GM19043 (cell line): ENCODE data around the gene KLHL35.

ENCODE experiments used
- ATAC-seq: cut with Tn5 transposase; IDR thresholded peaks from one replicate; pipeline ENCODE4 v1.9.1; 2021; ENCODE audit warnings: low read depth; ENCODE audit not compliant: unreplicated experiment

KLHL35 gene, protein sequence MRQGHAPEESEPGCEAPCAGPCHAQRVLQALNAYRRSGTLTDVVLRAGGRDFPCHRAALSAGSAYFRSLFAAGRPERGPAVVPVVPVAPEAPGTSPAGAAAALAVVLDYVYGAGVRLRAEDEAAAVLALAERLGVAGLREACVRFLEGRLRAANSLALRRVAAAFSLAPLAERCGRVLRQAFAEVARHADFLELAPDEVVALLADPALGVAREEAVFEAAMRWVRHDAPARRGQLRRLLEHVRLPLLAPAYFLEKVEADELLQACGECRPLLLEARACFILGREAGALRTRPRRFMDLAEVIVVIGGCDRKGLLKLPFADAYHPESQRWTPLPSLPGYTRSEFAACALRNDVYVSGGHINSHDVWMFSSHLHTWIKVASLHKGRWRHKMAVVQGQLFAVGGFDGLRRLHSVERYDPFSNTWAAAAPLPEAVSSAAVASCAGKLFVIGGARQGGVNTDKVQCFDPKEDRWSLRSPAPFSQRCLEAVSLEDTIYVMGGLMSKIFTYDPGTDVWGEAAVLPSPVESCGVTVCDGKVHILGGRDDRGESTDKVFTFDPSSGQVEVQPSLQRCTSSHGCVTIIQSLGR

DNA sequence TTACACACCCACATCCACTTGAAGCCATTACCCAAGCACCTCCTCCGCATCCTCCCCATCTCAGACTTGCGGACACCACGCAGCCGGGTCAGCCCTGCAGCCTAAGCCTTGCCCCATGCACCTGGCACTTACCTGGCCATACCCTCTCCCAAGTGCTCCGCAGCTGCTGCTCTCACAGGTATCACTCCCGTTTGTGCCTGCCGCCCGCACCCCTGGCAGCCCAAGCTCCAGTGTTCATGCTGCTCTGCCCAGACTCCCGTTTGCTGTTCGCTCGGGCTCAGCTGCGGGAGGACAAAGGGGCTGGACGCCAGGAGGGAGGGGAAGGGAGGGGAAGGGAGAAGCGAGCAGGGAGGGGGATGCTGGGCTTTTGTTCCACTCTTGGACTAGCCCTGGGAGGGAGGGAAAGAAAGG lies at the start of gene KLHL35:
TSS of gene KLHL35 (minus strand) at position 293 of the 411 bp plus-strand sequence. CDS start 2,574 bp downstream, outside the sequence.
- ATAC-seq = no peak

DNA sequence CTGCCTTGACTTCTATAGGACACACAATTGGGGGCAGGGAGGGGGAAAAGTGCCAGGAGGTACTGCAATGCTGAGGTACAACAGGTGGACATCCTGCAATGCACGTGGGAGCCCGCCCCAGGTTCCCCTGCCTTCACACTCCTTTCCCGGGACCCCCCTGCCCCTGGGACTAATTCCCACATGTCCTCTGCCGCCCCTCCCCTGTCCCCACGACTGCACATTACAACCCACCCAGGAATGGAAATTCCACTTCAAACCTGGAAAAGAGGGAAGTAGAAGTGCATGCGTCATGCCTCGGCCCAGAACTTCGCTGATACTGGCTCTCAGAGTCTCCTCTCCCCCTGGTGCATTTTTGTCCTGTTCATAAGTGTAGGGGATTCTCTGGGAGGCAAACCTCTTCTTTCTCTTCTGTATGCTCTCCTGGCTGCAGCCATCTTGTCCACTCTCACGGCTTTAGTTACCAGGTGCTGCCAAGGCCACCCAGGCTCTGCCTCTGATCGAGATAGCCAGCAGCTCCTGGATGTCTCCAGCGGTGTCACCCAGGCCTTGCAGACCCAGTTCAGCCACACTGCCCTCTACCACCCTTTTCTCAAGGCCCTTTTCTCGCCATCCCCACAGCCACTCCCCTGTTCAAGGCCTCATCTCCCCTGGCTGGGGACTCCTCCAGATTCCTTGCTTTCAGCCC lies 49.1 kb upstream of the KLHL35 start:
- ATAC-seq = no peak

DNA sequence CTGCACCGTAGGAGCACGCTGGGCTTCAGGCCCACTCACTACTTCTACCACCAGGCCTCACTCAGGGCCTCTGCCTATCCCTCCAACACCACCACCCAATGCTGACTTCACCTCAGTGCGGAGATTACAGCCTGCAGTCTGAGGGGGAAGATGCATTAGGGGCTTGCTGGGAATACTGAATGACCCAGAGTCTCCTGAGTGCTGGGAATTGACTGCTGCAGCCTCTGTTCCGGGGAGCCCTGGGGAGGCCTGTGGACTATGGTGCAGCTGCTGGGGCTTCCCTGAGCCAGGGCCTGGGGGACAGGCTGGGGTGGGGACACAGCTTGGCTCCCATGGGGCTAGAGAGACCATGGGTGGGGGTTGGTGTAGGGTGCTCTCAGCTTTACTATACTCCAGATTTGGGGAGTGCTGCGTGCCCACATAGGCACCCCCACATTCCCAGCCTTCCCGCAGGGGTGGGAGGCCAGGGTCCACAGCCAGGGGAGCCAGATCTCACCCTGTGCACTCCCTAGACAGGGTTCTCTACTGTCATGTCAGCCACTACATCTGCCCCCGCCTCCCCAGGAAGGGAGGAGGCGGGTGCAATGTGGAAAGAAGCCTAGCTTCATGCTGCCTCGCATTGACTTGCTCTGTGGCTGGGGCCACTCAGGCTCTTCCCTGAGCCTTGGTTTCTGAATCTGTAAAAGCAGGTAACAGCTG lies 48.4 kb upstream of the KLHL35 start:
- no peak for ATAC-seq

DNA sequence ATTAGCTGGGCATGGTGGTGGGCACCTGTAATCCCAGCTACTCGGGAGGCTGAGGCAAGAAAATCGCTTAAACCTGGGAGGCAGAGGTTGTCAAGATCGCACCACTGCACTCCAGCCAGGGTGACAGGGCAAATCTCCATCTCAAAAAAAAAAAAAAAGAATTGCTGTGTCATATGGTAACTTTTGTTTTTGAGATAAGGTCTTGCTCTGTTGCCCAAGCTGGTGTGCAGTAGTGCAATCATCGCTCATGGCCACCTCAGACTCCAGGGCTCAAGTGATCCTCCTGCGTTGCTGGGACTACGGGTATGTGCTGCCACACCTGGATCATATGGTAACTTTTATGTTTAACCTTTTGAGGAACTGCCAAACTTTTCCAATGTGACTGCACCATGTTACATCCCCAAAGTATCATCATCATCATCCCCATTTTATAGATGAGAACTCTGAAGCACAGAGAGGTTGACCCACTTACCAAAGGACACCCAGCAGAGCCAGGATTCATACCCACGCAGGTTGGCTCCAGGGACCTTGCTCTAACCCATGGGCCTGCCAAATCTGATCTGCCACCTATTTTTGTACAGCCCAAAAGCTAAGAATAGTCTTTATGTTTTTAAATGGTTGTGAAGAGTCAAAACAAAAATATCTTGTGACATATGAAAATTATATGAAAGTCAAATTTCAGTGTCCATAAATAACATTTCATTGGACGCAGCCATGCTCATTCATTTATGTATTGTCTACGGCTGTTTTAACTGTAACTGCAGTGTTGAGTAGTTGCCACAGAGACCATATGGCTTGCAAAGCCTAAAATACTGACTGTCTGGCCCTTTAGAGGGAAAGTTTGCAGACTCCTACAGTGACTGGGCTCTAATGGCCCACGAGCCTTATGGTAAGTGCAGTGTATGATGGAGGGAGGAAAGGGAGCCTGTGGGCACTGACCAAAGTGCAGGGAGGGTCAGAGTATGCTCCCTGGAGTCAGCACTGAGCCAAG lies 47.5 kb upstream of the KLHL35 start:
- ATAC-seq = no peak

DNA sequence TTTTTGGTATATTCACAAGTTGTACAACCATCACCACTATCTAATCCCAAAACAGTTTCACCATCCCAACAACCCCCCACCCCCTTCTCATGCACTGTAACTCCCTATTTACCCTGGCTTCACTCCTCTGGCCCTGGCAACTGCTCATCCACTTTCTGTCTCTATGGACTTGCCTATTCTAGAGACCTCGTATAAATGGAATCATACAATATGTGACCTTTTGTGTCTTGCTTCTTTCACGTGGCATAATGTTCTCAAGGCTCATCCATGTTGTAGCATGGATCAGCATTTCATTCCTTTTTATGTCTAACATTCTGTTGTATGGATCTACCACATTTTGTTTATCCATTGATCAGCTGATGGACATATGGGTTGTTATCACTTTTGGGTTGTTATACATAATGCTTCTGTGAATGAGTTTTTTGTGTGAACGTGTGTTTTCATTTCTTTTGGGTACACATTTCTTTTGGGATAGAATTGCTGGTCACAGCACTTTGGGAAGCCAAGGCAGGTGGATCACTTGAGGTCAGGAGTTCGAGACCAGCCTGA lies 46.7 kb upstream of the KLHL35 start:
- ATAC-seq = no peak

DNA sequence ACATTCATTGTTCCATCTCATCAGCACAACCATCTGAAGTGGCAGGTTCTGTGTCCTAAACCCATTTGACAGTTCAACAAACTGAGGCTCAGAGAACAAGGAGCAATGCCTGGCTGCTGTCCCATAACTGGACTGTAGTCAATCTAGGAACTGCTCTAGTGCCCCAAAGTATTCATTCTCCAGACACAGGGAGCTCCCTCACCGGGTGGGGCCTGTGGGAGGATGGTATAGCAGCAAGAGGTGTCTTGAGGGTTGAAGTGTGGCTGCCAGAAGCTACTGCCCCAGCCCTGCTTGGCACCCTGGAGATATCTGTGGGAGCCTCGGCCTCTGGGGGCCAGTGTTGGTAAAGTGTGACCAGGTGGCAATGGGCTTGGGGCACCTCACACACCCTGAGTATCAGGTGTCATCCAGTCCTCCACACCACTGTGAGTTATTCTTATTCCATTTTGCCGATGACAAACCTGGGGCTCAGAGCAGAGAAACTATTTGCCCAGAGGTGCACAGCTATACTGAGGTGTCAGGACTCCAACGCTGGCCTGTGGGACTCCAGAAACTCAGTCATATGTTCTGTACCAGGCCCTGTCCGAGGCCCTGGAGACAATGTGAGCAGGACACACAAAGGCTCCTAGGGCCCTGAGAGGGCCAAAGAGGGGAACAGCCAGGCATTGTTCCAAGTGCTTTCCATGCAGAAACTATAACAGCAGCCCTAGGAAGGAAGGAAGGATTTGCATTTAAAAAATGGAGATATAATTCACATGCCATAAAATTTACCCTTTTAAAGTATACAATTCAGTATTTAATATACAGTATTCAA lies 46.0 kb upstream of the KLHL35 start:
- no peak for ATAC-seq

DNA sequence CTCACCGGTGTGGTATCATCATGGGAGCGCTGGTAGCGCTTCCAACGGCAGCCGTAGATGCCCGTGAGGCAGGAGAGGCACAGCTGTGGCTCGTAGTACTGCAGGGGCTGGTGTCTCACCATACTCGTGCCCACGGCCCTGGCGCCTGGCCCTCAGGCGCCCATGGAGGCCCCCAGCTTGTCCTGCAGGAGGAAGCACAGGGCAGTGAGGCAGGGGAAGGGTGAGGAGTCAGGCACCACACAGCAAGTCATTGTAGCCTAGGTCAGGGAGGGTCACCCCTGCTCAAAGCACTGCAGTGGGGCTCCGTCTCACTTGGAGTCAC lies 44.6 kb upstream of the KLHL35 start:
- no peak for ATAC-seq

DNA sequence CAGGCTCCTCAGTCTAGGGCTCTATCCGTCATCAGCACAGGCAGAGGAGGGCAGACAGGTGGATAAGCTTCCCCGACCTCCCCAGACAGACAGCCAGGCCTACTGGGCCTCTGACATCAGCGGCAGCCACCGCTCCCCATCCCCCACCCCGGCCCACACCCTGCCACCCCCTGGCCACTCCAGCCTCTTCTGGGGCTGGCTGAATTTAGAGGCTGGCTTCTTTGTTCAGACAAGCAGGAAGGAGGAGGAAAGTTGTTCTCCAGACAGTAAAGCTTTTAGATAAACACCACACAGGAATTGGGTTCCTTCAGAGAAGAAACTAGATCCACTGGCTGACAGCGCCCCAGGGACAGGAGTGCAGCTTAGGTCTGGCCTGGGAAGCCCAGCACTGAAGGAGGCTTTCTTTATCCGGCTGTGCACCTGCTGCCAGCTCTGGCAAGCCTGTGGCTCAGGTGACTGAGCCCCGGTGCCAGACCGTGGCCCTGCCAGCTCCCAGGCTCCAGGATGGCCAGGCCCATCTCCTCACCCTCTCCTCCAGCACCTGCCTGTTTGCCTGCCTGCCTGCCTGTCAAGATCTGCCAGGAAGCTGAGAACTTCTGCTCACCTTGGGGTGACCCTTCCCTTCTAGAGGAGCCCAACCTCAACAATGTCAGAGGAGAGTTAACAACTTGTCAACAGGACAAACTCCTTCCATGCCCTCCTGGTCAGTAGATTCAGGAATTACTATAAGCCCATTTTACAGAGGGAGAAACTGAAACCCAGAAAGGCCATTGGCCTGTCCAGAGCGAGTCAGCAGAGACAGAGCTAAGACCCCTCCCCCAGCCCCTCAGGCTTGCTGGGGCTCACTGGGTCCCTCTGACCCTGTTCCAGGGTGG lies 44.0 kb upstream of the KLHL35 start:
- no peak for ATAC-seq

DNA sequence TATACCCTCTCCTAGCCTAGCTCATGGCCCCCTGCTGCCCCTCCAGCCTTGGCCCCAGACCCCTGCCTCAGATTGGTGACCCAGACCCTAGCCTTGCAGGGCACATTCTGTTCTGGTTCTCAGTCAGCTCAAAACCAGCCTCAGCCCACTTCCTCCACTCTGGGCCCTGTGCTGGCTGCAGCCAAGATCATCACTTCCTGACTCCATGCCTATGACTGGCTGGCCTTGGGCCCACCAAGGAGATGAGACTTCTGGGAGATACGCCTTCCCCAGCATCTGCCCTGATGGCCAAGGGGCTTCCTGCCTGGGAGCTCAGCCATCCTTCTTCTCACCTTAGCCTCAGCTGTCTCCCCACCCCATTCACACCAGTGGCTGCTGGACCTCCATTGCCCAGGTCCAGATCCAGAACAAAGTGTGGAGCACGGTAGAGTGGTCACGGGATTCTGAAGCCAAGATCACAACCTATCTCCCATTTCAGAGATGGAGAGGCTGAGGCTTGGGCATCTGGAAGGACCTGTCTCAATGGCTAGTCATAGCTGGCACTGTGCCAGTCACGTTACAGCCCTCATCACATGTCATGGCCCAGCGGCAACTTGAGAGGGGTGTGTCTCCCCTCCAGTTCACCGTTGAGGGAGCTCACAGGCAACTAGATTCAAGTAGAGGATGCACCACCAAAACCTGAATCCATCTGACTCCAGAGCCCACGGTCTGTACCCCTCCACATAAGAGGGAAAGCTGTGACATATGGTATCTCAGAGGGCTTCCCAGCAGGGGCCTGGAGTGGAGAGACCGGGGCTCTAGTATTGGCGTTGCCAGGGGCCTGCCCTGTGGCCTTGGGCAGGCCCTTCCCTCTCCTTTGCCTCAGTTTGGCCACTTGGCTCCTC lies 43.0 kb upstream of the KLHL35 start:
- no peak for ATAC-seq

DNA sequence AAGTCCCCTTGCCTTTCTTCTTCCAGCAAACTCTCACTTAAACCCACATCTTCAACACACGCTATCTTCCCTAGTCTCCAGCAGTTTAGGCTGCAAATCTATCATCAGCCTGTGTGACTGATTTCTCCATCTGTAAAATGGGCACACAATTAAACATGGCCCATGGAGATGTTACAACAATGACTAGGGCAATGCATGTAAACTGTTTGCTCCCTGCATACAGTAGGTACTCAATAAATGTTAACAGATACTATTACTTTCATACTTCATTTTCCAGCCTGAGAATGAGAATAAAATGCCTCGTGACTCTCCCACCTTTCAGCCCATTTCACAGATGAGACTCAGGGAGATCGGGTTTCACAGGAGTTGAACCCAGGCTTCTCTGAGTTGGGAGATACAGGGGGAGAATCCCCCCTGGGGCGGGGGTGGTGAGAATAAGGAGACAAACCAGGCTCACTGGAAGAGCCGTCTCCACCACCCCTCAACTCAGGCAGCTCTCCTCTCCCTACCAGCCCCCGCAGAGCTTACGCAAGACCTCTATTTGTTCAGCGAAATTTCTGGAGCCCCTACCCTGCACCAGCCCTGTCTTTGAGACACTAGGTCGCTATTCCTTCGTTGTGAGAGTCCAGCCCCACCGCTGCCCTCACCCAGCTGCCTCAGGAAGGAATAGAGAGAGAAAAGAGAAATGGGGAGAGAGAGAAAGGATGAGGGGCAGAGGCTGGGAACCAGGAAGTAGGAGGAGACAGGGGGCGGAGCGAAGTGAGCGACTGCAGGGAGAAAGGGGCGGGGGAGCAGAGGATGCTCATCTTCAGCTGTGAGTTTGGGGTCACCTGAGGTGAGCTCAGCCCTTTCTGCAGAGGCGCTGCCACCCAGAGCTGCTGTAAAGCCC lies 42.1 kb upstream of the KLHL35 start:
- ATAC-seq = no peak

DNA sequence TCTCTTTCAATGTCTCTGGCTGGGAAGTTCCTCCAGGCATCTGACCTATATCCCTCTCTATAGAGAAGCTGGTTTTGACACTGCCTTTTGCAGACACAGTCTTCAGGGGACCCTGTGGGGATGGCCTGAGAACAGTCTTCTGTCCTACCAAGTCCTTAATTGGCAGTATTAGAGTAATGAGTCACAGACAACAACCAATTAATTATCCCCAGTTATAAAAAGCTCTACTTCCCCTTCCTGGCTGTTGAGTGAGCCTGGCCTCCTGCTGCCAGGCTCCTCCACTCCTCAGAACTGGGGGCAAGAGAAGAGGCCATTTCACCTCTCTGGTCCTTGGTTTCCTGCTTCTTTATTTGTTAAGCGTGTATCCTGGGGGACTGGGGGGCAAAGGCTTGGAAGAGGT lies 41.2 kb upstream of the KLHL35 start:
- ATAC-seq = no peak

DNA sequence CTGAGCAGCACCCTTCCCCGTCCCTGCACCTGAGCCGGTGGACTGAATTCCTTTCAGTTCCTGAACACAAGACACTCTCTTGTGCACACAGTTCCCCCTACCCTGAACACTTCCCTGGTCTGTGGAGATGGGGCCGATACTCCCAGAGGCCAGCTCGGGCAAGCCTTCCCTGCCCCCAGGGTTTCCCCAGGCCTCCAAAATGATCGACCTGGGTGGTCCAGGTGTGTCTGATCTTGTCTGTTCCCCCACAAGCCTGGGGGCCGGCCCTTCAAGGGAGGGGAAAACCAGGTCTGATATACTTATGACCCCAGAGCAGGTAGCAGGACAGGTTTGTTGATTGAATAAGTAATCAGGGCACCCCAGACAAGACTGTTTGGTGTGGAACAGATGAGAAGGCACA lies 40.7 kb upstream of the KLHL35 start:
- no peak for ATAC-seq

DNA sequence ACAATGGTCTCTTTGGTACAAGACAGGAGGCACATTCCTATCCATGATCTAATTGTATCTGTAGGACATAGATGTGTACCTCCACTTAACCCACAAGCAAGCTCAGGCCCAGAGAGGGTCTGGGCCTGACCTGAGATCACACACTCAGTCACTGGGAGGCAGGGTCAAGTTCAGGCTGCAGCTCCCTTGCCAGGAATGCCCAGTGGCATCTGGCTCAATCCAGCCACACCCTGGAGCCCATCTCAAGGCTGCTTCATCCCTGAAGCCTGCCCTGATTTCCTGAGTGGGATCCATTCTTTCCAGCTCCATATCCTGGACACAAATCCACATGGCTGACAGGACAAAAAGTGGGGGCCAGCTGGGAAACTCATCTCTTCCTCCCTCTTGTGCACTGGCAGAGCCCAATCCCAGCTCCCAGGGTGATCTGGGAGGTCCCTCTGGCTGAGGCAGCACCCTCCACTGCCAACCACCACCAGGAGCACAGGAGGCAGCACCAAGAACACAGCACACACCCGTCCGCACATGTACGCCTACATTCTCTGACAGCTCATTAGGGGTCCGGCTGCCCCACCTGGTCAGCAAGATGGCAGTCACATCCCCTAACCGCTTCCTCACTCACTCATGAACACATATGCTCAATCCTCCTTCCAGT lies 39.2 kb upstream of the KLHL35 start:
- ATAC-seq = no peak

DNA sequence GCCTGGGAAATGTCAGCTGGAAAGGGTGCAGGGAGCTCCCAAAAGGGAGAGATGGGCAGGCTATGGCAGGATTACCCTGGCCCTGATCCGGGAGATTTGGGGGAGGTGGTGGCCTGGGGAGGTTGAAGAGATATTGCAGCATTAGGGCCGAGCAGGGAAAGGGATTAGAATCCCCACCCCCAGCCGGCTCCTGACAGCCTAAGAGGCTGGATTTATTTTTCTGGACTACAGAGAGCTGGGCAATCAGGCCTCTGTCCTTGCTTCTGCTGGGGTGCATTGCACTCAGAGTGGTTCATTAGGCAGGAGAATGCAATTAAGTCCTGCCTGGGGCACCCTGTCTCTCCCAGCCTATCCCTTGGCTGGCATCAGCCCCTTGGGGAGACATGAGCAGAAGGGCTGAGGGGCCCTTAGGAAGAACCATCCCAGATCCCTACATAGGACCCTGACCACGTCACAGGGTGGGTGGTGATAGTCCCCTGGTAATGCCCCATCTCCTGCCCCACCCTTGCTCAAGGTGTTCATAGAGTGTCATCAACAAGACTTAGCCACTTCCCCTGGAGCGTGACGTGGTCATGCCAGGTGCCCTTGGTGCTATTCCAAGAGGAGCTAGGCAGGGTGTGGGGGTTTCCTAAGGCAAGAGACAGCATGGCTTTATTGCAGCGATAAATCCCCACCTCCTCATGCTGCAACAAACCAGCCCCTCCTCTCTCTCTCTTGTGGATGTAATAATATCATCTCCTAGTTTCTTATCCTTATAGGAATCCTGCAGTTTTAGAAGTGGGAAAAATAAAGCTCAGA lies 38.4 kb upstream of the KLHL35 start:
- no peak for ATAC-seq
